Measurements from ENCODE around the gene ZFP2.

Gene ZFP2

GRCh38 chr5:178981381-178981780, 85.7 kb downstream of the ZFP2 start:
- DNase-seq = no peak
